Fibroblast of pulmonary artery (primary cell): ENCODE results near the gene INTU.

ENCODE experiments used
- DNase-seq: peaks from one replicate; pipeline ENCODE4 v3.0.0-alpha.2; 2010; ENCODE audit warnings: low read depth
- H3K4me3 ChIP-seq: replicated peaks from 2 replicates; pipeline ENCODE4 v1.5.1; 2011; ENCODE audit warnings: low read depth, mild to moderate bottlenecking, control low read depth, low read length, moderate library complexity
- TF ChIP-seq, protein P1 (sequence below): IDR thresholded peaks from 2 replicates; pipeline ENCODE4 v1.5.1; 2011; ENCODE audit warnings: mild to moderate bottlenecking, control low read depth, low read length, inconsistent platforms; ENCODE audit errors: missing control alignments

INTU gene

DNA sequence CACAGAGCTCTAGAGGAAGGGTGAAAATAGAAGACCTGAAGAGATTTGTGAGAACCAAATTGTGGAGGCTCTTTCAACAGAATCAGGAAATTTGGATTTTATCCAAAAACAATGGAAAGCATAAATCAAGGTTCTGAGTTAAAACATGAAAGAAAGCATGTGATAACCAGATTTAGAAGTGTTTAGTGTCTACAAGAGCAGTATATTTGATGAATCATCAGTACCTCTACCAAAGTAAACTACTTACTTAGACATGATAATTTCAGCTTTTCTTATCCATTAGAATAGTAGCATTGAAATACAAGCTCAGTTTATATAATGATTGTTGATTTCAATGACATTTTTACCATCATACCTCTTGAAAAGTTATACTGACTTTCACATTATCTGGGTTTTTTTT lies 25.9 kb upstream of the INTU start:
- H3K4me3 ChIP-seq = no peak overlapping the region
- TF ChIP-seq, protein P1, sequence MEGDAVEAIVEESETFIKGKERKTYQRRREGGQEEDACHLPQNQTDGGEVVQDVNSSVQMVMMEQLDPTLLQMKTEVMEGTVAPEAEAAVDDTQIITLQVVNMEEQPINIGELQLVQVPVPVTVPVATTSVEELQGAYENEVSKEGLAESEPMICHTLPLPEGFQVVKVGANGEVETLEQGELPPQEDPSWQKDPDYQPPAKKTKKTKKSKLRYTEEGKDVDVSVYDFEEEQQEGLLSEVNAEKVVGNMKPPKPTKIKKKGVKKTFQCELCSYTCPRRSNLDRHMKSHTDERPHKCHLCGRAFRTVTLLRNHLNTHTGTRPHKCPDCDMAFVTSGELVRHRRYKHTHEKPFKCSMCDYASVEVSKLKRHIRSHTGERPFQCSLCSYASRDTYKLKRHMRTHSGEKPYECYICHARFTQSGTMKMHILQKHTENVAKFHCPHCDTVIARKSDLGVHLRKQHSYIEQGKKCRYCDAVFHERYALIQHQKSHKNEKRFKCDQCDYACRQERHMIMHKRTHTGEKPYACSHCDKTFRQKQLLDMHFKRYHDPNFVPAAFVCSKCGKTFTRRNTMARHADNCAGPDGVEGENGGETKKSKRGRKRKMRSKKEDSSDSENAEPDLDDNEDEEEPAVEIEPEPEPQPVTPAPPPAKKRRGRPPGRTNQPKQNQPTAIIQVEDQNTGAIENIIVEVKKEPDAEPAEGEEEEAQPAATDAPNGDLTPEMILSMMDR = no peak
- no peak for DNase-seq

DNA sequence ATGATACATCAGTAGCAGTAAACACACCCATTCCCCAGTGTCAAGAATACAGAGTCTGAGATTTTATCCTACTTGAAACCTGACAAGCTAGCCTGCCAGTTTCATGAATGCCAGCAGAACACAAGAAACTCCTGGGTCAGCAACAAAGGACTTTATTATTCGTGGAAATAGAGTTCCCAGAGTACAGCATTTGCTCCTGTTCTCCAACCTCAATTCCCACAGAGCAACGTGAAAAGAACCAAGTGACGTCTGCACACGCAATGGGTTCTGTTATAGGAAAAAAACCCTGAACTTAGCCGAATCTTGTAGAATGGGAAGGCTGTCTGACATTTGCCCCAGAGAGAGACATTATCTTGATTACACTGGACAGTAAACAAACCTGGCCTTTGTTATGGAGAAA lies 23.3 kb upstream of the INTU start:
- no peak for DNase-seq
- TF ChIP-seq, protein P1 = no peak
- no peak overlapping the region for H3K4me3 ChIP-seq

DNA sequence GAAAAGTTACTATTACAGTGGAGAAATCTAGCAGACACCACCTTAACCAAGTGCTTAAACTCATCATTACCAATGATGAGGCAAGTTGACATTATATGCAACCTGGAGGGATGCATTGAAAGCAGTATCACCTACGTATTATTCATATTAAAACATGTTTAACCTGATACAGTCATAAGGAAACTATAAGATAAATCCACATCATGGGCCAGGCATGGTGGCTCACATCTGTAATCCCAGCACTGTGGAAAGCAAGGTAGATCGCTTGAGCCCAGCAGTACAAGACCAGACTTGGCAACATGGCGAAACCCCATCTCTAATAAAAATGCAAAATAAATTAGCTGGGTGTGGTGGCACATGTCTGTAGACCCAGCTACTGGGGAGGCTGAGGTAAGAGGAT lies 22.3 kb upstream of the INTU start:
- TF ChIP-seq, protein P1 = no peak
- H3K4me3 ChIP-seq = no peak overlapping the region
- no peak for DNase-seq

DNA sequence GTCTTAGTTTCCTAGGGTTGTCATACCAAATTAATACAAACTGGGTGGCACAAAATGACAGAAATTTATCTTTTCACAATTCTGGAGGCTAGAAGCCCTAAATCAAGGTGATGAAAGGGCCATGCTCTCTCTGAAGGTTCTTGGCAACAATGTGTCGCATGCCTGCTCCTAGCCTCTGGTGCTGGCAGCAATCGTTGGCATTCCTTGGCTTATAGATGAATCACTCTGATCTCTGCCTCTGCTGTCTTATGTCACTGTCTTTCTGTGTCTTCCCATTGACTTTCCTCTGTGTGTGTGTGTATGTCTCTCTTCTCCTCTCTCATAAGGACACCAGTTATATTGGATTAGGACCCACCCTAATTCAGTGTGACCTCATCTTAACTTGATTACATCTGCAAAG lies 15.9 kb upstream of the INTU start:
- TF ChIP-seq, protein P1 = no peak
- no peak overlapping the region for H3K4me3 ChIP-seq
- DNase-seq = no peak

DNA sequence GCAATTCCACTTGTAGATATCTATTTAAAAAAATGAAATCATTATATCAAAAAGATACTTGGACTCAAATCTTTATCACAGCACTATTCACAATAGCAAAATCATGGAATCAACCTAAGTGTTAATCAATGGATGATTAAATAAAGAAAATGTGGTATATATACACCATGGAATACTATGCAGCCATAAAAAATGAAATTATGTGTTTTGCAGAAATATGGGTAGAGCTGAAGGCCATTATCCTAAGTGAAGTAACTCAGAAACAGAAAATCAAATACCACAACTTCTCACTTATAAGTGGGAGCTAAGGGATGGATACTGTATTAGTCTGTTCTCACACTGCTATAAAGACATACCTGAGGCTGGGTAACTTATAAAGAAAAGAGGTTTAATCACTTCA lies 14.3 kb upstream of the INTU start:
- H3K4me3 ChIP-seq = no peak overlapping the region
- DNase-seq = no peak
- TF ChIP-seq, protein P1 = no peak

DNA sequence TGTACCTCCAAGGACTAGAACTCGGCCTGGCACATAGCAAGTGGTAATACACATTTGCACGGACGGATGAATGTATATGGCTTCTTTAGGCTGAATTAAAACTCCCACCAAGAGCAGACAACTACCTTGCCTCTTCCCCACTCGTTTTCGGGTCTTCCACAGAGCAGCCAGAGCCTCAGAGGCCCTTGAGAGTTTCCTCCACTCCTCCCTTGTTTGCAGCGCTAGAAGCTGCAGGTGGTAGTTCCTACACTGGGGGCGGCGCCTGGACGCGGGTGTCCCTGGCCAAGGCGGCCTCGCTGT lies 10.2 kb upstream of the INTU start:
- no peak for DNase-seq
- peak overlapping the region; percentile 71 for H3K4me3 ChIP-seq
- TF ChIP-seq, protein P1 = no peak

DNA sequence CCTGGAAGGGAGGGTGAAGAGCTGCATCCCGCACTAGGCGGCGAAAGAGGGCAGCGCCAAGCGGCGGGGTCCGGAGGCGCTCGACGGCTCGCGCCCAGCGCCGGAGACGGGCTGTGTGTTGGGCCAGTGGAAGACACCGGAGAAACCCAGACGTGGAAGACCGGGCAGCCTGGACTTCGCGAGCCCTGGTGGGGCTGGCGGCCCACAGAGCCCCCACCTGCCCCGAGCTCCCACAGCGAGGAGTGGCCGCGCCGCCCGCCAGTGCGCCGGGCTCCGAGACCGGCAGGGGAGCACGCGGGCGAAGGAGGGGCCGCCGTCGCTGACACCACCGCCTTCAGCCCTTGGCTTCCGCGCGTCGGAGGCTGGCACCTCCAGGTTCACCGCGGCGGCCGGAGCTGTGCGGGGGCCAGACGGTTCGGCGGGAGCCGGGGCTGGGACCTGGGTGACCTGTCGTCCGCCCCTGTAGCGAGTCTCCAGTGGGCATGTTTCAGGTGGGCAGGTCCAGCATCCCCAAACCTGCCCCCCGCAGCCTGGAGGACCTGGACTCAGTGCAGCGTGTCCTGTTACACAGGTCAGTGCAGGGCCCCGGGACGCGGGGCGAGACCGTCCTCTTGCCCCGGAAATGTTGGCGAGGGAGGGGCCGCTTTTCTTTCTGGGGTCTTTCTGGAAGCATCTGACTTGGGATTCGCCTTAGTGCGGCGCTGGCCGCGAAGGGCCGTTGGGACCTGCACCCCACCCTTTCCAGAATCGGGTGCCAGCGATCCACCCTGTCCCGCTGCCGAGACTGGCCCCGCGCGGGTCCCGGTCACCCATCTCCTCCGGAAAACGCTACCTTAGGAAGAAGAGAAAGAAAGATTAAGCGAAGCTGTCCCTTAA lies 9.6 kb upstream of the INTU start:
- peak overlapping the region; percentile 71 for H3K4me3 ChIP-seq
- TF ChIP-seq, protein P1 = peak; percentile 26
- no peak for DNase-seq
